OCI-M1 (cell line): ENCODE data around the gene ARHGEF7.

Experiments
- DNase-seq: peaks from one replicate; lab custom pipeline; 2025; lab: John Stamatoyannopoulos, UW

Gene ARHGEF7

DNA sequence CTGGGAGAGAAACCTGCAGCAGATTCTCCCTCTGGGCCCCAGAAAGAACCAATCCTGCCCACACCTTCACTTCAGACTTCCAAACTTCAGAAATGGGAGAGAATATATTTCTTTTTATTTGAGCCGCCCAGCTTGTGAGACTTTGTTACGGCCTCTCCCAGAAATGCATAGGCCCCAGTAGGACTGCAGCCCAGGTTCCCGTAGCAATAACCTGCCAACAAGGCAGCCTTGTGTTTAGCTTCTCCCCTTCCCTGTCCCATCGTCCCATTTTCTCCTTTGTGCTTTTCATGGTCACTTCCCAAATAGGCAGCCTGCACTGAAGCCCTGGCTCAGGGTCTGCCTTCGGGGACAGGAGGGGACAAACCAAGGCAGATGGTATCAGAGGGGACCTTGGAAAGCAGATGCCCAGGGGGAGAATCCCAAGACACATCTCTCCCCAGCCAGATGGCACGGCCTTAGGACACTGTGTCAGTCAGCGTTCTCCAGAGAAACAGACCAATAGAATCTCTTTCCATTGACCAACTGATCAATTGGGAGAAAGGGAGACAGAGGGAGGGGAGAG lies 3.7 kb upstream of the ARHGEF7 start:
- DNase-seq = no peak

DNA sequence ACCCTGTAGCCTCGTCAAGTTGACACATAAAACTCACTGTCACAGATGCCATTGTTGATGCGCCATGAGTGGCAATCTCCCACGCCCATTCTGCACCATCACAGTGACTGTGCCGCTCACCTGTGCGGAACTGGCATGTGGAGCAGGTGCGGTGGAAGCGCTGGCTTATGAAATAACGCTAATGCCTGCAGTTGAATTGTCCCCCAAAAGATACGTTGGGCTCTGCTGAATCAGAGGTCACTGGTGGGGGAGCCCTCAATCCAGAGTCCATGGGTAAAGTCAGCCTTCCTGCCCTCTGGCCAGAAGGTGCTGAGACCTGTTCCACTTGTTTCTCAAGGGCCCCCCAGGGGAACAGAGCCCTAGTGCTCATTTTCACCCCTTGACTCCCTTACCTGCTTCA lies 2.9 kb upstream of the ARHGEF7 start:
- DNase-seq = no peak

DNA sequence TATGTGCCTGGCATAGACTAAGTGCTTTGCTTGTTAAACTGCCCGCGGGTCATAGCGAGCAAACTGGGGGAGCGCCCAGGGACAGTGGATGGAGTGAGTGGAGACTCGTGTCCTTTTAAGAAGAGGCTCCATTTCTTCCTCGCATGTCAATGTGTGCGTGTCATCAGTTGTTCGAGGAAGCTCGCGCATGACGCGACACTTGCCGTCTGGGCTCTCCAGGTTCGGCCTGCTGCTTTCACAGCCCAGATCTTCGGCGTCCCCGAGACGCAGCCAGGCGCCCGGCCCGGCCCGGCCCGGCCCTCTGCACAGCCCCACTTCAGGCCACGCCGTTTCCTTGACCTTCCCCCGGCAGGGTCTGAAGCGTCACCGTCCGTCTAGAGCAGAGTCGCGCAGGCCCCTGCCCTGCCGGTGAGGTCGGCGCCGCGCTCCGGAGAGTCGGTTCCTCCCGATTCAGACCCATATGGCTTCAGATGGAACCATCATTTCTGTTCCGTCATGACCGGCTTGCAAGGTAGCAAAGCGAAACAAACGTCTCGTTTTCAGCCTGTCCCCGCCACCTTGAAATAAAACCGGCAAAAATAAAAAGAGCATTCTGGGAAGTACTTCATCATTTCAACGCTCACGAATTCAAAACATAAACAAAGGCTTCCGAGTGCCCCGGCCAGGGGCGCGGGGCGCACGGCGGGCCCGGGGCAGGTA lies 599 bp upstream of the ARHGEF7 start:
- DNase-seq = no peak

DNA sequence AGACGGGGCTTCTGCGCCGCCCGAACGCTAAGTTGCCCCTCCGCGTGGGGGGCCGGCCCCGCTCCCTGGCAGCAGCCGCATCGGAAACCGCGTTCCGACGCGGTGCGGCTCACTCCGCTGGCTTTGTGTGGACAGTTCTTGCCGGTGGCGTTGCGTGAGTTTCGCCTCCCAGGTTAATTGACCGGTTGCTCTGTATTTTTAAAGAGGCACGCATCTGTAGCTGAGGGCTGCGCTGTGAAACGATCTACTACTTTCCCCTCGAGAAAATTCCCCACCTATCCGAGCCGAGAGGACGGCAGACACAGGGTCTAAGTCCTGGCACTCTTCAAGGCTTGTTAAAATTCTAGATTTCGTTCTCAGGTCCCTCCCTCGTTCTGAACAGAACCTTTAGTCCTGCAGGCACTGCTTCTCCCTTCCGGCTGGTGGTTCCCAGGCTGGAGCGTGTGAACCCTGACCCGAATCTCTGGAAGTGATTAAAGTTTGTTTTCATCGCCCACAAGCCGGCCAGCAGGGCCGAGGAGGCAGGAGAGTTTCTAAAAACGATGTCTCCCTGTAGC lies 933 bp downstream of the ARHGEF7 start:
- DNase-seq = no peak

DNA sequence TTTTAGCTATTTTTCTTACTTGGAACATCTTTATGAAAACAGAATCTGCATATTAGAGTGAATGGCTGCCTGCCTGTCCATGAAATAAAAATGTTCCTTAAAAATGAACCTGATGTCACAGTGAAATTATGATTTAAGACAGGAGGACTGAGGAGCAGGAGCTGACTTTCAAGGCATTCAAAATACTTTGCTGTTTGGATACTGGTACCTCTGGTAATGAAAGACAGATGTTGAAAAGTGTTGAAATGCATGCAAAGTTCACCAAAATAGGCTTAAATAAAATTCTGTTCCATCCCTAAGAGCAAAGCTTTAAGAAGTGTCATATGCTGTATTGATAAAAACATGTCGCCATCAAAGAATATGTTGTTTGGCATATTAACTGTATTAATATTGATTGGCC lies 1.7 kb downstream of the ARHGEF7 start:
- DNase-seq = no peak

DNA sequence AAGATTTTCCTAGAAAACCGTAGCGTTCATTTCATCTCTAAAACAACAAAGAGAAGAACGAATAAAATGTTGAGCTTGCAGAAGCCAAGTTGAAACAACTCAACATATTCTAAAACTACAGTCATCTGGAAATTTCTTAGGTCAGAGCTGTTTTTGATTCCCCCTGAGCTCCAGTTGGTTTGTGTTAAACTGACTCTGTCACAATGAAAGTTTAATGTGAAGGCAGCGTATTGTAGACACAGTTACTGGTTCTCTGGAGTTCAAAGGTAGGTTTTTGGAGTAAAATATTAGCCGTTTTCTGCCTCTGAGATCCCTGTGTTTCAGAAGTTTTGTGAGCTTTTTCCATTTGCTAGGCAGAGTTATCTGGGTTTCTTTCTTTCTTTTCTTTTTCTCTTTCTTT lies 2.2 kb downstream of the ARHGEF7 start:
- no peak for DNase-seq

DNA sequence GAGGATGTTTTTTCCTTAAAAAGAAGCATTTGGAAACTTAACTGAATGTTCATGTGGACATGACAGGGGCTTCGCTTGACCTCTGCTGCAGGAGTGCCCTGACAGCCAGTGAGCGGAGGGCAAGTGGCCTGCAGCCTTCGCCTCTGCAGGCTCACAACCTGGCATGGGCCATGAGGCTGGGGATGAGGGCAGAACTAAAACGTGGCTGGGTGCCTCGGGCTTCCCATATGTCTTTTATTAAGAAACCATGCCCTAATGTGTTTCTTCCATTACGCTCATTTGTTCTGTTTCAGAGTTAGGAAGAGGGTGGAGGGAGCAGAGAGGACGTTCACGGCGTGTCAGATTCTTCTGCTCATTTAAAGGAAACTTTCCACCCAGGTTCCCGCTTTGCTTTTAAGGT lies 2.9 kb downstream of the ARHGEF7 start:
- no peak for DNase-seq

DNA sequence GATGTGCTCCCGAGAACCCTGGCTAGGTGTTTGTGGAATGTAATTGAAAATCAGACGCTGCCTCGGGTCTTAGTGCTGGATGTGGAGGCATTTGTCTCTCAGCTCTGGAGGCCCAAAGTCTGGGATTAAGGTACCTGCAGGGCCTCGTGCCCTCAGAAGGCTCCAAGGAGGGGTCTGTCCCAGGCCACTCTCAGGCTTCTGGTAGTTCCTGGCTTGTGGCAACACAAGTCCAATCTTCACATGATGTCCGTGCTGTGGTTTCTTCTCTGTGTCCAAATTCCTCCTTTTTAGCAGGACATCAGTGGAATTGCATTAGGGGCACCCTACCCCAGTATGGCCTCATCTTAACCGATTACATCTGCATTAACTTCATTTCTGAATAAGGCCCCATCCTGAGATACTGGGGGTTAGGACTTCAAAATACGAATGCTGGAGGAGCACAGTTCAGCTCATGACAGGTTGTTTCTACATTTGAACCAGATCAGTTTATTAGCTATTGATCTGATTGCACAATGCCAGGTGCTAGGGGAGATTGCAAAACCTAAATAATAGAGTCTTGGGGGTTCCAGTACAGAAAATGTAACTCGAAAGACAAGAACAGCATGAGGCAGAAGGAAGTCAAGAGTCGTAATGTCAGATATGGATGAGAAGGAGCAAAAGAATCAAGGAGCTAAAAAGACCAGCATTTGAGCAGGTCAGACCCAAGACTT lies 3.9 kb downstream of the ARHGEF7 start:
- no peak for DNase-seq

DNA sequence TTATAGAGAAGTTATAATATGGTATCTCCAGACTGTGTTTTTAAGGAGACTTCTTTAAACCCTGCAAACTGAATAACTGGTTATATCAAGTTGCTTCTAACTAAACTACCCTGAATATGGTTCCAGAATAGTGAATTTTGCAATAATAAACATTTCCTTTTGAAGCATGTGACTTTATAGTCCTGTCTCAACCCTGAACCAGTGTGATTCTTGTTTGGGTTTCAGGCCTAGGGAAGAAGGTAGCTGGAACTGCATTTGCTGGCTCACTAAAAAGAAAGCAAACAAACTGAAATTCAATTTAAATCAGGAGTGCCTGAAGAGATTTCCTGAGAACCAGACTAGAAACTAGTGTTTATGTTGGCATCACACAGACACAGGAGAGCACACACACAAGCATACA lies 4.9 kb downstream of the ARHGEF7 start:
- DNase-seq = no peak

DNA sequence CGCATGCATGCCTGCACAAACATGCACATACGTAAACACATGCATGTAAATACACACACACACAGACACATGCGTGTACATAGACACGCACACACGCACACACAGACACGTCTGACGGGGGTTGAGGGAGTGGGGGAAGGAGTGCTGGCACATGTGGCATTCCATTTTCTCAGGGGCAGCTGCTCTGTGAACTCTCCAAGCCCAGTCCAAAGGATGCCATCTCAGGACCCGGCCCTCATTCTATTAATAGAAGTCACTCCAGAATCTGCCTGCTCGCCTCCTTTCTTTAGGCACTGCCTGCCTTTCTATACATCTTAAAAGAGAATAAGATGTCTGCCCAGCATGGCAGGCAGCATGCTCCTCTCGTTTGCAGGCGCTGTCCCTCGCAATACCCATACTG lies 5.3 kb downstream of the ARHGEF7 start:
- DNase-seq = no peak

DNA sequence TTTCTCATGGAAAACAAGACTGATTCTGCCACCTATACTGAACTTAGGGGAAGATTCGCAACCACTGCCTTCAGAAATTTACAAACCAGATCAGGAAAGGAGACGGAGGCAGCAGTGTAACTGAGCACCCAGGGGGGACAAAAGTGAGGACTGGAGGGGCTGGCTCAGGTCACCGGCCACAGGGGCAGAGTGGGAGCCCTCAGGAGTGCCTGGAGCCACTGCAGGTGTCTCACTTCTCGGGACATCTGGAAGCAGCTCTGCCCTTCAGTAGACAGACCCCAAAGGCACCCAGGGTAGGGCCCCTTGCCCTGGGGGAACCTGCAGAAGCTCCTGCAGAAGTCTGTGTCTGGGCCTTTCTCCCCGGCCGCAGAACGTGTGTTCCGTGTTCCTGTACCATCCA lies 5.8 kb downstream of the ARHGEF7 start:
- DNase-seq = no peak

DNA sequence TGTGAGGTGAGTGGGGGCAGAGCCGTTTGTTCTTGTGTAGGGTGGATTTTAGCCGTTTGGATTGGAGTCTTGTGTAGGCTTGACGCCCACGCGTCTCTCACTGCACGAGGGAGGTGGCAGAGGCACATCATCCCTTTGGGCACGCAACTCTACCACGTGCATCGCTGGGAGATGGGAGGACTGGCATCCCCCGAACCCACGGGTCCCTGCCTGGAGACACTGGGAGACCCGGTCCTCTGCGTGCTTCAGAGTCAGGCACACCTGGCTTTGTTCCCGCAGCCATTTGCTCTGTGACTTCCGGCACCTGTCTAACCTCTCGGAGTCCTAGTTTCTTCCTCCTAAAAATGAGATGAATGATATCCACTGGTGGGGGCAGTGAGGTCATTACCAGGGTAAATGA lies 6.4 kb downstream of the ARHGEF7 start:
- DNase-seq = no peak

DNA sequence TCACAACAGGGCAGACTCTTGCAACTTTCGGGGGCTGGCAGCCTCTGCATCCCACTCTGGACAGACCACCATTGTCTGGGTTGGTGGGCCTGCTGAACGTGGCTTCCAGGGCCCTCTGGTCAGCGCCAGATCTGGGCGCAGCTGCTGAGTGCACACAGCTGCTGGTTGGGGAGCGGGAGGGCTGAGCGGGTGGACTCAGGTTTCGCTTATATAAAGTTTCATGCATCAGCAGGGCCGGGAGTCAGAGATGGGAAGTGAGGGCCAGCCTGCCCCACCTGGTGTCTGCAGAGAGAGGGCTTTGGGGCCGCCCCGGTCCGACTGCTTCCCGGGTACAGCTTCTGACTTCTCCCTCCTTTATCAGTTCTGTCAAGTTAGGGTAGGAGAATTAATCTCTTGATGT lies 6.9 kb downstream of the ARHGEF7 start:
- no peak for DNase-seq

DNA sequence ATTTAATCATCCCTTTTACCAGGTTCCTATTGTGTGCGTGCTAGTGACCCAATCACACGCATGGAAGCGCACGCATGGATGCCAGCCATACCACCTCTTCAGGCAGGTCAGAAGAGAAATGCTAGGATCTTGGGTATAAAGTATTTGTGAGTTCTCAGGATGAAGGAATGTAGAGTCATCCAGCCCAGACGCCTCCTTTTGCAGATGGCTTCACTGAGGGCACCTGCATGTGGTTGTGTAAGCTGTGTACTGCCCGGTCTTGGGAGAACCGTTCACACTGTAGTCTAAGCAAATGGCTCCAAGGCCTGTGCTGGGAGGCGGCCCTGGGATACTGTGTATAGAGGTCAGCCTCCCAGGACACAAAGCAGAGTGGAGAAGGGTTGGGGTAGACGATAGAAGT lies 7.5 kb downstream of the ARHGEF7 start:
- DNase-seq = no peak

DNA sequence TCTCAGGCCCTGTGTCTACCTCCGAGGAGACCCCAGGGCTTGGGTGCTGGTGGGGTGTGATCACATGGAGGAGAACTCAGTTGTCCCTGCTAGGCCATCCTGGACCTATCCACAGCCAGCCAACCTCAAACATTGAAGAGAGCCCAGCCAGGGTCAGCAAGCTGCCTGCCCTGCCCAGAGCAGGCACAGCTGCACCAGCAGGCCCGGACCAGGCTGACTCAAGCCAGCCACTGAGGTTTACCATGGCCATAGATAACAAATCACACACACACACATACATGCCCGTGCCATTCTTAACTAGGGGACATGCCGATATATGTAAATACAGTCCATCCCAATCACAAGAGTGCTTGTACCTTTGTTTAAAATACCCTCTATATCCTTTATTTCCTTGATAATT lies 8.1 kb downstream of the ARHGEF7 start:
- DNase-seq = no peak

DNA sequence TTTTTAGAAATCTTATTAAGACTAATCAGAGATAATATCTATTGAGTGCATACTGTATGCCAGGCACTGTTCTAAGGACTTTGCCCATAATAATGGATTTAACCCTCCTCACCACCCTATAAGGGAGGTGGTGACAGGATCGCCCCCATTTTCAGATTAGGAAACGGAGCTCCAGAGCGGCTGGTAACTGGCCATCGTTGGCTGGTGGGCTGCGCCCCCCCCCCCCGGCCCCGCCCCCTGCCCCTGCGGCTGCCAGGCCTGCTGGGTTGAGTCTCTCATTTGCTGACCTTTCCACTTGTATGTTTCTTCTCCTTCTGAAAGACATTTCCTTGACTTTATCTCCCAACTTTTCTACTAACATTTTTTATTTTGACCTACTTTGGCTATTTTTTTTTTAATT lies 8.5 kb downstream of the ARHGEF7 start:
- DNase-seq = no peak

DNA sequence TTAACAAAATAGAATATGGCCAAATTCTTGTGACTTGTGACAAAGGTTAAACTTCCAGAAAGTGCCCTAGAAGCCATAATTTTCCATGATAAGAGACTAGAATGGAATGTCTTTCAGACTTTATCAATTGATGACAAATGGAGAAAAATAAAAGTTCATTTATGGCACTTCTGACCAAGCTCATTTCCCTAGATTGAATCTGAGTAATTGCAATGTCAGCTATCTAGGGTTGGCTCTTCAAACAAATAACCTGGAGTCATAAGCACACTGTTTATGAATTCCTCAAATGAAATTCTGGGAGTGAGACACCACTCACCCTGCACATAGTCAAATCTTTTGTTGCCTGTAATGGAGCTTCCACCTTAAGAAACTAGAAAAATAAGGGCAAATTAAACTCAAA lies 11.4 kb downstream of the ARHGEF7 start:
- DNase-seq = no peak

DNA sequence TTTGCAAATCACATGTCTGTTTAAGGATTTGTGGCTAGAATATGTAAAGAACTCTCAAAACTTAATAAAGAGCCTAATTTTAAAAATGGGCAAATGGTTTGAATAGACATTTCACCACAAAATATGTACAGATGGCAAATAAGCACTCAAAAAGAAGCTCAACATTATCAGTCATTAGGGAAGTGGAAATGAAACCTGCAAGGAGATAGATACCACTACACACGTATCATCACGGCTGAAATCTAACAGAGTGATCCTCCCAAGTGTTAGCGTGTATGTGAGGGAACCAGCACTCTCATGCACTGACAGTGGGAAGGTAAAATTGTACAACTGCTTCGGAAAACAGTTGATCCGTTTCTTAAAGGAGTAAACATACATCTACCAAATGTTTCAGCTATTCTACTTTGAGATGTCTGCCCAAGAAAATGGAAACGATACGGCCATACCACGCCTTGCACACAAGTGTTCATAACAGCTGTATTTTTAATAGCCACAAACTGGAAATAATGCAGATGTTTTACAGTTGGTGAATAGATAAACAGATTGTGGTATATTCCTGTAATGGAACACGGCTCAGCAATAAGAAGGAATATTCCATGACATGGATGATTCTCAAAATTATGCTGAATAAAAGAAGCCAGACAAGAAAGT lies 14.5 kb downstream of the ARHGEF7 start:
- DNase-seq = peak; percentile 9

DNA sequence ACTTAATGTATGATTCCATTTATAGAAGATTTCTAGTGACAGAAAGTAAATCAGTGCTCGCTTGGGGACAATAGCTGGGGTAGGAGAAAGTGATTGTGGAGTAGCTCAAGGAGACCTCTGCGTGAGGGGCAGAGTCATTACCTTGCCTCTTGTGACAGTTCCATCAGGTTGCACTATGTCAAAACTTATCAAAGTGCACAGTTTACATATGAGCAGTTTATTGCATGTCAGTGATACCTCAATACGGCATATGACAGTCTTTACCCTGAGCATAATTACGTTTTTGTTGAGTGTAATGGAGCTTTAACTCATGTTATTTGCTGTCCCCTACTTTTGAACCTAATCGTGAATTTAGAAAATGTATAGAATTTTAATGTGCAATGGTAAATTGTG lies 15.0 kb downstream of the ARHGEF7 start:
- DNase-seq = no peak

DNA sequence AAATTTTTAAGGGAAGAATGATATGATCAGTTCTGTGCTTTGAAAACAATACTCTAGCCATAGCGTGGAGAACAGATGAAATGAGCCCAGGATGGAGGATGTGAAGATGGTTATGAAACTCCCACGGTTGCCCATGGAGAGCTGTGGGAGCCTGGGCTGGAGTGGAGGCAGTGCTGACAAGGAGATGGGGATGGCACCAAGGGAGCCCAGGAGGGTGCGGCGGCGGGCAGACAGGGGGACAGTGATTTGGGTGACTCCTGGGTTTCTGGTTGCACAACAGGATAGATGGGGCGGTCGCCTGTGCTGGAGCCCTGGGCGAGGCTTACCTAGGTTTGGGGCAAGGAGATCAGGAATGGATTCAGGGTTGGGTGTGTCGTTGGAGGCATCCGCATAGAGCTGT lies 15.9 kb downstream of the ARHGEF7 start:
- DNase-seq = no peak

DNA sequence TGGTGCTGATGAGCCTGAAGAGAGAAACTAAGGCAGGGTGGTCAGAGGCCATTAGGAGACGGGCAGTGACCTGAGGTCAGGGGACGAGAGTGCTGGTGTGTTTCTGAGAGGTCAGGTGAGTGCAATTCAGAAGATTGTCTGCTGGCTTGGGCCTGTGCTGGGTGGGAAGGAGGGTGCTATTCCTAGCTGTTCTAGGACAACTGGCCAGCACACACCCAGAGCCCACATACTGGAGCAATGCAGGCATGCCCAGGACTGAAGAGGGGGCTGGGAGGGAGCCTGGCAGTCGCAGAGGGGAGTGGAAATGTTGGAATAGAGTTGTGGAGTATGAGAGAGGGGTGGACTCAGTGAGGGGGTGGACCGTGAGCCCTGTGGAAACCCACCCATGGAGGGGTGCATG lies 16.5 kb downstream of the ARHGEF7 start:
- no peak for DNase-seq

DNA sequence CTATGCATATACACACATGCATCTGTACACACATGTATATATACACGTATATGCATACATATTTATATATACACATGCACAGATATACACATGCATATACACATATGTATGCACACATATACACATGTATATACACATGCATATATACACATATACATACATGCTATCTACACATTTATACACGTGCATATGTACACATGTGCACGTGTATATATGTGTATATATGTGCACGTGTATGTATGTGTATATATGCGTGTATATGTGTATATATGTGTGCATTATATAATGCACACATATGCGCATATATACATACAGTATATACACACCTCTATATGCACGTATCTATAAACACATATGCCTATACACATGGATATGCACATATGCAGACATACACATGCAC lies 17.8 kb downstream of the ARHGEF7 start:
- no peak for DNase-seq

DNA sequence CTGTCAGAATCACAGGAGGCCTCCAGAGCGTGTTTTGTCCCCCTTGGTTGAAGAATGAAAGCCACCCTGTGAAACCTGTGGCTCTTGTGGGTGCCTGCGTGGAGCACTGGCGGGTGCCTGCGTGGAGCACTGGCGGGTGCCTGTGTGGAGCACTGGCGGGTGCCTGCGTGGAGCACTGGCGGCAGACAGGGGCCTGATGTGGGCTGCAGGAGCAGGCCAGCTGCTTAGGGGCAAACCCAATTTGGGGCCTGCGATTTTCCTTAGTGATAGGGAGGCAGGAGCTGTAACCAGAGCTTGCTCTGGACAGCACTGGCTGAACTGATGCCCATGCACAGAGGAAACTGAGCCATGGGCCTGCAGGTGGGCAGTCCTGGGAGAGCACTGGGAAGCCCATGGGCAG lies 24.3 kb downstream of the ARHGEF7 start:
- no peak for DNase-seq
